GM04504 (cell line): ENCODE data around the gene PDP2.
"Not testable (repeated sequence)": the region's sequence is repeated elsewhere in the genome, so short reads cannot be mapped to it uniquely, and the experiment has no call there.

Experiments
- DNase-seq: peaks from one replicate; pipeline ENCODE4 v3.0.0-alpha.2; 2012; ENCODE audit warnings: low read depth

PDP2 gene

DNA sequence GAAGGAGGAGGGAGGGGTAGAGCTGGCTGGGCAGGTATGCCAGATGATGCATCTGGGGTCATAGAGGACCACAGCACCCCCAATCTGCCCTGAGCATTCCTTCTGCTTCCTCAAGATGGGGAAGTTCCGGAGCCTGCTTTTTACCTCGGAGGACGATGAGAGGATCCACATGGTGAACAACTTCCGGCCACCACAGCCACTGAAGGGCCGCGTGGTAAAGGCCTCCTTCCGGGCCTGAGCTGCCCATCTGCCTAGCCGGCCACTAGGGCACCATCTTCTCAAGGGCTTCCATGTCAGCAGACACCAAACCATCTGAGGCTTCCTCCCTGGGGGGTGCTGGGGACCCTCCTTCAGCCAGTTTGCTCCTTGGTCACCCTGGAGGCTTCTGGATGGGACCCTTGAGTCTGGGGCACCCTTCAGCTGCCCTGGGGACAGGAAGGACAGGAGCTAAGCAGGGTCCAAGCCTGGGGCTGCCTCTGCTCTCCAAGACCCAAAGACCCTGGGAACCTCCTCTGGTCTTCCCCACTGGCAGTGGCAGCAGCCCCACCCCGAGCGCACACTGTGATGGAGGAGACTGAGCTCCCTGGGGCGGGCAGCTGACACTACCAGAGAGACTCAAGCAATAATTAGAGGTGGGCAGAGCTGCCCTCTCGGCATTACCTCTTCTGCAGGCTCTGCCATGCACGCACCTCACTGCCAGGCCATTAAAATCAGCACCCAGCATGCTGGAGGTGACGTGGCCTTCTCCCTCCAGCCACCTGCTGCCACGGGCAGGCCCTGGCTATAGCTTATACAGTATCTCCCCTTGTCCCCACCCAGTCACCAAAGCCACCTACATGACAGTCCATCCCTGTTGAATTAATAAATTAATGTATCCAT, 26.8 kb upstream of the PDP2 start:
- no peak for DNase-seq

DNA sequence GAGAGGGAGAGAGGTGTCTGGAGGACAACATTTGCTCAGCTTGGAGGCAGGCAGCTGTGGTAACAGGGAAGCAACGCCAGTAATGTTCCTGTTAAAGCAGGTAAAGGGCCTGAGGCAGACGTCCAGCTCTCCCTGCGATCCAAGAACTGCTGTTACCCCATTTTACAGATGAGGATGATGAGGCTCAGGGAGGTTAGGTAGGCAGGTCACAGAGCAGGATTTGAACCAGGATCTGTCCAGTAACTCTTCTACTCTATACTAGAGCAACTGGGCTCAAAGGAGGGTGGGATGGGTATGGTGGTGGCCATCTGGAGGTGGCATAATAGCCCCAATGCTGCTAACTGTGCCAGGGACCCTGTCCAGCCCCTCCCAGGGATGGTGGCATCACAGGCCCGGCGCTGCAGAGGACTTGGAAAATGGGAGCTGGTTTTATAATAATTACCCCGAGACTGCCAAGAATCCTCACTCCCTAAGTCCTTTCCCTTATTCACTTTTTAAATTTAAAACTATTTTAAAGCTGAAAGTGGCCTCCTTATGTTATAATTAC, 24.1 kb upstream of the PDP2 start:
- no peak for DNase-seq

DNA sequence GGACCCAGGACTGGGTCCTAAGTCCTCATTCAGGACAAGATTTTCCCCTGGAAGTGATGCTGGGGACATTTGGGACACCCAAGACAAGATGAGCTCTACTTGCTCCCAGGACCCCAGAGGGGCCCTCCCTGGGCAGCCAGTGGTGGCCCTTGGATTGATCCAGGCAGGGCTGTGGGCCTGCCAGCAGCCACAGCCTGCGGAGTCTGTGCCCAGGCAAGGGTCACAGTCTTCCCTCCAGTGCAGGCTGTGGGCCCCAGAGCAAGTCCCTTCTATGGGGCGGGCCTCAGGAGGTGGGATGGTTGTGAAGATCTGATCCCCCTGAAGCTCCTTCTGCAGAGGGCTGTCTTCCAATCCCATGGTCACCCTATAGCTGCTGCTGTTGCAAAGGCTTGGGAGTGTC, 23.5 kb upstream of the PDP2 start:
- DNase-seq, result no peak

DNA sequence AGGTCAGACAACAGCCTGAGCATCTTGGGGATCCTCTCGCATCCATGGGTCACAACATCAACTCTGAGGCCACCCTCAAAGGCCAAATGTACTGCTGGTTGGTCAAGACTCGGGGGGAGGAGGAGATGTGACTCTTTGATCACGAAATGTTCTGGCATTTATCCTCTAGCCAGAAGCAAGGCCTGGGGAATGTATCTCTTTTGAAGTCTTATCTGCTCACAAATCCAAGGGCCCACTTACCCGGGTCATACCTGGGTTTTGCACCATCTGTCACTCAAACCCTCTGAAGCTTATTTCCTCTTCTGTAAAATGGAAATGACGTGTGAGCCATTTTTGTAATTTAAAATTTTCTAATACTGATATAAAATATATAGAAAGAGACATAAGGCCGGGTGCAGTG, 22.9 kb upstream of the PDP2 start:
- DNase-seq, result no peak

DNA sequence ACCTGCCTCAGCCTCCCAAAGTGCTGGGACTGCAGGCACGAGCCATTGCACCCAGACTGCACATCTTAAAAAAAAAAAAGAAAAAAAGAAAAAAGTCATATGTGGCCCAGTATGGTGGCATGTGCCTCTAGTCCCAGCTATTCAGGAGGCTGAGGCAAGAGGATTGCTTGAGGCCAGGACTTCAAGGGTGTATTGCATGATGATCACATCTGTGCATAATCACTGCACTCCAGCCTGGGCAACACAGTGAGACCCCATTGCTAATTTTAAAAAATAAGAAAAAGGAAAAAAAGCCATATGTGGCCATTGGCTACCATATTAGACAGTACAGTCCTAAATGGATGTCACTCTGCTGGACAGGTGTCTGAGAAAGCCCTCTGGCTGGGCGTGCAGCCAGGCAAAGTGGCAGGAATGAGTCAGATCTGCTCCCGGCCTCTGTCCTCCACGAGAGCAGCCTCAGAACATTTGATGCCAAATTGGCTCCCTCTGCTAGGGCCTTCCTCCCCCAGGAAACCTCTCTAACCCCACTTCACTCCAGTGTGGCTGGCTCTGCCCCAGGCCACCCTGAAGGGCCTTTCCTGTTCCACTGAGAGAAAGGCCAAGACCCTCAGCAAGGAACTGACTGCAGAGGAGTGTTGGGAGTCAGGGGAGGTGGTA, 21.4 kb upstream of the PDP2 start:
- peak; percentile 43 for DNase-seq

DNA sequence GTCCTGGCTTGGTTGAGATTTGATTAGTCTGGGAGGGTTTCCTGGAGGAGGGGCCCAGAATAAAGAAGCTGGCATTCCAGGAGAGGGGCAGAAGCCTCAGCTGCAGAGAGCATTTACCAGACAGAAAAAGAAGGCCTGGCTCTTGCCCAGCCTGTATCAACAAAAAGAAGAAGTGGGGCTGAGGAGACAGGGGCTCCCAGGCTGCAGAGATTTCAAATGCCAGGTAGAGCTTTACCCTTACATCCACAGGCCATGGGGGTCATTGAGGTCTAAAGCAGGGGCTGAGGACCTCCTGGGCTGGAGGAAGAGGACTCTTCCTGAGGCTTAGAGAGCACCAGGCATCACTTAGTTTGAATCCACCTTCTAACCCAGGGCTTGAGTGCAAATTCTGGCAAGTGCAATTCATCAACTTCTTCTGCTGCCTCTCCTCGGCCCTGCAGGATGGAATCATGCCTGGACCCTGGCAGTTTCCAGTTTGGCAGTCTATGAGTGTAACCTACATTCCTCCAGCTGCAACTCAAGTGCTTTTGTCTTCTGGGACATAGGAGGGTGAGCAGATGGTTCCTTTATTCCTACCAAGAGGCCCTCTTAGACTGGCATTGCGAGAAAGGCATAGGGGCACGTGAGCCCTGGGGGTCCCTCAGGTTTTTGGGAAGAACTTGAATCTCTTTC, 20.8 kb upstream of the PDP2 start:
- DNase-seq, result no peak

DNA sequence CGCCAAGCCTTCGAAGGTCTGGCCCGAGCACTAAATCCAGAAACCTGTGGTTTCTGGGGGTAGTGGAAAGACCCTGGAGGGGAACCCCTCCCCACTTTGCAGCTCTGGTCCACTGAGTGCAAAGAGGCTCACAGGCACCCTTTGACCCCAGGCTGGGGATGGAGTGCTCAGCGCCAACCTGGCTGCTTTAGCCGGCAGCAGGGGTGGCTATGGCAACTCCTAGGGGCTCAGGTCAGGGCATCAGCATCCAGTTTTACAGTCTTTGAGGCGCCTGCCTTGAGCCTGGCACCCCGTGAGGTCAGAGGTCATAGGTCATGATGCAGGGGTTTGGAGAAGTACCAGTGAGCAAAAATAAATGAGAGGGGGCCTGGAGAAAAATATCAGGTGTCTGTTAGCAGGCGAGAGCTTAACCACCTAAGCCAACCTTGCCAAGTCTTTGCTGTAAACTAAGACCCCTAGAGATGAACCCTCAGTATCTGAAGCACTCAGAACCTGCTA, 18.2 kb upstream of the PDP2 start:
- no peak for DNase-seq

DNA sequence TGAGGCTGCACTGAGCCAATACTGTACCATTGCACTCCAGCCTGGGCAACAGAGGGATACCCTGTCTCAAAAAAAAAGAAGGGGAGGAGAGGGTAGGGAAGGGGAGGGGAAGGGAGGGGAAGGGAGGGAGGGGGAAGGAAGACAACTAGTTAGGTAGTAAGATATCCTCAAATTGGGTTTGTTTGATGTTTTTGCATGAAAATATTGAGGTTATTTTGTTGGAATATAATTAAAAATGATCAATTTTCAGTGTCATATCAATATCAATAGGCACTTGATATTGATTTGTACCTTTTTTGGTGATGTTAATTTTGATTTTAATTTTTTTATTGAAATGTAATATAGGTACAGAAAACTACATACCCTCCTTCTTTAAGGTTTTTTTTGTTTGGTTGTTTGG, 16.6 kb upstream of the PDP2 start:
- DNase-seq, result no peak

DNA sequence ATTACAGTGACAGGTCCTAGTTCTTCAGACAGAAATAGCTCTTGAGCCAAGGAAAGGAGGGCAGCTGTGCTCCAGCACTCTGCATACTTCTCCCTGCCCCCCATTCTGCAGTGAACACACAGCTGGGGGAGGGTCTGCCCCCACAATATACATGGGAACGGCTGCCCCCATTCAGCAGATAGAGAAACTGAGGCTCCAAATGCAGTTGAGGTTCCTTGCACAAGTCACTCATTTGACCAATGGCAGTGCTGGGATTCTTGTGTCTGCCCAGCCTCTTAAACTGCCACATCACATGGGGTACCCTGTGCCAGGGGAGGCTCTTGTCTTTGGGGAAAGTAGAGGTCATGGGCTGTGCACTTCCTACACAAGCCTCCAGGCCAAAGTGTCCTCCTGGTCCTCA, 10.9 kb upstream of the PDP2 start:
- DNase-seq, result no peak

DNA sequence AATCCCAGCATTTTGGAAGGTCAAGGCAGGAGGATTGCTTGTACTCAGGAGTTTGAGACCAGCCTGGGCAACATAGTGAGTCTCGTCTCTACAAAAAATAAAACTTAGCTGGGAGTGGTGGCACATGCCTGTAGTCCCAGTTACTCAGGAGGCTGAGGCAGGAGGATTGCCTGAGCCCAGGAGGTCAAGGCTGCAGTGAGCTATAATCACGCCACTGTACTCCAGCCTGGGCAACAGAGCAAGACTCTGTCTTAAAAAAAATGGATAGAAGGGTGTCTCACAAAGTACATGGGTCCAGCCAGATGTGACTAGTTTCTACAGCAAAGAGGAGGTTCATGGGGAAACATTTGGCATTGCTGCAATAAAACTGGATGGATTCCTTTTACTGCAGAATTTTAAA, 9.0 kb upstream of the PDP2 start:
- DNase-seq, result not testable (repeated sequence)

DNA sequence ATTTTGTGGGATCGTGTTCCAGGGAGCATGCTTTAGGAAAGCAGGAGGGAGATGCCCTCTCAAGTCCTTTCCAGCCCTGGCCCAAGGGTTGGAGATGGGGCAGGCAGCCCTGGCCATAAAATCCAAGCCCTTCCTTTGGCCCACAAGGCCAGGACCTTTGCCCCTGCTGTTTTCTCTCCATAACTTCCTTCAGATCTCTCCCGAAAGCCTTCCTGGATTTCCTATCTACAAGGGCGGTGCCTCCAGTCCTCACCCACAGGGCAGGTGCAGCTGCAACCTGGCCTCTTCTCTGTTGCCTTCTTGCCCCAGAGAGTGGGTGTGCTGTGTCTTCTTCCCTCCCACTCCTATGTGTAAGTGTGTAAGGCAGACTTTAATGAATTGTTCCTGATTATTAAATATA, 8.5 kb upstream of the PDP2 start:
- no peak for DNase-seq

DNA sequence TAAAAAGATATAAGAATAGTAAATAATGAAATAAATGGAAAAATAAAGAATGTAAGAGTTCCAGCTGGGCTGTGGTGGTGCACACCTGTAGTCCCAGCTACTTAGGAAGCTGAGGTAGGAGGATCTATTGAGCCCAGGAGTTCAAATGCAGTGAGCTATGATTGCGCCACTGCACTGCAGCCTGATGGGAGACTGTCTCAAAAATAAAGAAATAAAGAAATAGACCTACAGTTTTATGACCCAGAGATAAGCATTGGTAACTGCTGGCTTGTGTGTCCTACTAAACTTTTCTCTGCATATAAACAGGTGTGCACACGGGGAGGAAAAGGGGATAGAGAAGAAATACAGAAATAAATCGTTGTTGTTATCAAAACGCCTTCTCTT, 7.8 kb upstream of the PDP2 start:
- no peak for DNase-seq

DNA sequence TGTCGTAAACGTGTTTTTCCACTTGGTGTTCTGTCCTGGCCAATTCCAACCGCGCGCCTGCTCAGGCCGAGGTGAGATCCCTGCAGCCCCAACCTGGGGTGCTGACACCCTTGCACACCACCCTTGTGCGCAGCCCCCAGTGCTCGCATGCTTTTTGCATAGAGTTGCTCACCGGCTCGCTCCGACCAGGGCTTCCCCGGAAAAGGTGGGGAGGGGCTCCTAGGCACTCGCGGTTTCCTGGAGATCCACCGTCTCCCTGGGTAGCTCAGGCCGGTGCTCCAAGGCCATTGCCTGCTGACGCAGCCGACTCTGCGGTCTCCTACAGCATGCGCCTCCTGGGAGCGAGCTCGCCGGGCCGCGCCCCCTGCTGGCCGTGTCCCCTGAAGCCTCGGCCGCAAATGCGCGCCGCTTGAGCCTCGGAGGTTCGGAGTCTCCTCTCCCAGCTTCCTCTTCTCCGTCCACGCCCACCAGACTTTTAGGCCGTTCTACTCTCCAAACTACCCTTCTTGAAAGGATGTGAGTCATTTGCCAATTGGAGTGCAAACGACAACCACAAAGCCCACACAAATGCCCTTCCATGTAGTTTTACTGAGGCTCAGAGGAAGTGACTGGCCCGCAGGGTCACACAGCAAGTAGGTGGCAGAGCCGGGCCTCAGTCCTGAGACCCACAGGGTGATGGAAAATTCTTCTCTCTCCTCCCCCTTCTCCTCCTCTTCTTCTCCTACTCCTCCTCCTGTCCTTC, 7.2 kb upstream of the PDP2 start:
- DNase-seq, result peak; percentile 97

DNA sequence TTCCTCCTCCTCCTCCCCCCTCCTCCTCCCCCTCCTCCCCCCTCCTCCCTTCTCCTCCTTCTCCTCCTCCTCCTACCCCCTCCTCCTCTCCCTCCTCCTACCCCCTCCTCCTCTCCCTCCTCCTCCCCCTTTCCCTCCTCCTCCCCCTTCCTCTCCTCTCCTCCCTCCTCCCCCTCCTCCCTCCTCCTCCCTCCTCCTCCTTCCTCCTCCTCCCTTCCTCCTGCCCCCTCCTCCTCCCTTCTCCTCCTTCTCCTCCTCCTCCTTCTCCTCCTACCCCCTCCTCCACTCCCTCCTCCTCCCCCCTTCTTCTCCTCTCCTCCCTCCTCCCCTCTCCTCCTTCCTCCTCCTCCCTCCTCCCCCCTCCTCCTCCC, 6.6 kb upstream of the PDP2 start:
- DNase-seq, result no peak

DNA sequence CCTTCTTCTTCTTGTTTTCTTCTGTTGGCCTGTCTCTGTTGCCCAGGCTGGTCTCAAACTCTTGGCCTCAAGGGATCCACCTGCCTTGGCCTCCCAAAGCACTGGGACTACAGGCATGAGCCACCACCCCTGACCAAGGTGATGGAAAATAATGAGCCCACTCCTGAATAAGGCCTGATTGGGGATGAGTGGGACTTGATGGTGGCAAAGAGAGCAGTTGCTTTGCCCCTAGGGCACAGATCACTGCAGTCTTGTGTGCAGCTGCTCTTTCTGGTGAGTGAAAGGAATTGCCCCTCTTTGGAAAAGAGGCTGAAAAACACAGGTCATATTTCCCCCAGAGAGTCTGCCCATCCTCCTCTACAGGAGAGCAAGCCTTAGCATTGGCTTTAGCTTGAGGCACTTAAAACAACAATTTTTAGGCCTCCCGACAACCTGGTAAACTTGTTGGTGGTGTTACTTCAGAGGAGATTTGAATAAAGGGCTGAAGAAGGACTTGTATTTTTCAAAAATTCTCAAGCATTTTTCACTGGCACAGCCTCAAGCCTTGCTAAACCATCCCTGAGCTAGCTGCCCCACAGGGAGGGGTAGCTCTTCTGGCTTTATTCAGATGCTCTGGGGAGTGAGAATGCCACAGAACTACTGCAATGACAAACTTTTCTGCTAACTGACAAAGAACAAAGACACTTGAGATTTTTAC, 6.1 kb upstream of the PDP2 start:
- no peak for DNase-seq

DNA sequence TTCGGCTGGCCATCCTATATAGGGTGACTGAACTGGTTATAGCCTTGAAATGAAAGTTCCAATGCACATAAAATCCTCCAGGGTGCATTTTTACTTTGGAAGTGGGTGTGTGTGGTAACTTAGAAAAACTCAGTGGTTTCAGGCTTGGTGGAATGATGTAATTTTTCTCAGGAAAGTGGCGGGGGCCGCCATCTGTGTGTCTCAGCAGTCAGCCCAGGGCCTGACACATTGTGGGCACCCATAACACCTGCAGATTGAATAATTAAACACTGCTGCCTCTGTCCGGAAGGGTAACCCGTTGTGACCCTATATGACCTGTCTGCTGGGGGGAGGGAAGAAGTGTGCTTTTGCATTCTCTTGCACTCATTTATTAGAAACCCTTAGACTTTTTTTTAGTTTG, 2.2 kb upstream of the PDP2 start:
- DNase-seq, result no peak

DNA sequence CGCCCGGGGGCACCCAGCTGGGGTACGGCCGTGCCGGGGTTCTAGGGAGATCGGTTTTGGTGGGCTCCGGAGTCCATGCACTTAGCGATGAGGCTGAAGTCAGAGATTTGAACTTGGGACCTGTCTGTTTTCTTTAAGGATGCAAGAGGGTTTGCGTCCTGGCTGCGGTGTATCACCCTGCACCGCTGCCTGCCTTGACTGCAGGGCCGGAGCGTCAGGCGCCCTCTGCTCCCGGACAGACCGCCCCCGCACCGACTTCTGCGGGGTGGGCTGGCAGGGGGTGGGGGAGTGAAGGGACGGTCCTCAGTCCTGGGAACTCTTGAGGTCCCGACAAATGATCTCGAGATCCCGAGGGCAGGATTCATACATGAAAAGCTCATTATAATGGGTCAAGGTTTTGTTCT, 701 bp downstream of the PDP2 start:
- no peak for DNase-seq

DNA sequence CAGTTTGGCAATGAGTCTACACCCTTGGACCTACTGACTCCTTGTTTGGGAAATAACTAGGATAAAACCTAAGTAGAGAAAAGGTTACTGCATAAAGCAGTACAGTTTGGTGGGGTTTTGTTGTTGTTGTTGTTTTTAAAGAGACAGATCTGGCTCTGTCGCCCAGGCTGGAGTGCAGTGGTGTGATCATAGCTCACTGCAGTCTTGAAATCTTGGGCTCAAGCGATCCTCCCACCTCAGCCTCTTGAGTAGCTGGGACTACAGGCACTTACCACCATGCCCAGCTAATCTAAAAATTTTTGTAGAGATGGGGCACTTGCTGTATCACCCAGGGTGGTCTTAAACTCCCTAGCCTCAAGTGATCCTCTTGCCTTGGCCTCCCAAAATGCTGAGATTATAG, 1.2 kb downstream of the PDP2 start:
- DNase-seq, result no peak

DNA sequence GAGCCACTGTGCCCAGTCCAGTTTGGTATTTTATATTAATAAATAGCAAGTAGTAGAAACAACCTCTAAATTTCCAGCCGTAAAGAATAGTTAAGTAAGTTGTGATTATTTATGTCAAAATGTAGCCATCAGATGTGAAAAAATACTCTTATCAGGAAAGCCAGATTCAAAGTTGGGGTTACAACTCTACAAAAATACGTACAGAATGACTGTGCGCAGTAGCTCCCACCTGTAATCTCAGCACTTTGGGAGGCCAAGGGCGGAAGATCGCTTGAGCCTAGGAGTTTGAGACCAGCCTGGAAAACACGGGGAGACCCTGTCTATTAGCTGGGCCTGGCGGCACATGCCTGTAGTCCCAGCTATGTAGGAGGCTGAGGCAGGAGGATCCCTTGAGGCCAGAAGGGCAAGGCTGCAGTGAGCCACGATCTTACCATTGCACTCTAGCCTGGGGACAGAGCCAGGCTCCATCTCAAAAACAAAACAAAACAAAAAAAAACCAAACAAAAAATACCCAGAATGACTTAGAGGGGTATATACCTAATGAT, 1.7 kb downstream of the PDP2 start:
- DNase-seq, result no peak

DNA sequence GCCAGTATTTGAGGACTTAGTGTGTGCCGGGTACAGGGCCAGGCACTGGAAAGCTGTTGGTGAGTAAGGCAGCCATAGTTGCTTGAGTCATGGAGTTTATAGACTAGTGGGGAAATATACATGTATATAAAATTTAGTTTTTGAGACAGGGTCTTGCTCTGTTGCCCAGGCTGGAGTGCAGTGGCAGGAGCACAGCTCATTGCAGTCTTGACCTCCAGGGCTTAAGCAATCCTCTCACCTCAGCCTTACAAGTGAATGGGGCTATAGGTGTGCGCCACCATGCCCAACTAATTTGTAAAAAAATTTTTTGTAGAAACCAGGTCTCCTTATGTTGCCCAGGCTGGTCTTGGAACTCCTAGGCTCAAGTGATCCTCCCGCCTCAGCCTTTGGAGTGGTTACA, 2.4 kb downstream of the PDP2 start:
- no peak for DNase-seq

DNA sequence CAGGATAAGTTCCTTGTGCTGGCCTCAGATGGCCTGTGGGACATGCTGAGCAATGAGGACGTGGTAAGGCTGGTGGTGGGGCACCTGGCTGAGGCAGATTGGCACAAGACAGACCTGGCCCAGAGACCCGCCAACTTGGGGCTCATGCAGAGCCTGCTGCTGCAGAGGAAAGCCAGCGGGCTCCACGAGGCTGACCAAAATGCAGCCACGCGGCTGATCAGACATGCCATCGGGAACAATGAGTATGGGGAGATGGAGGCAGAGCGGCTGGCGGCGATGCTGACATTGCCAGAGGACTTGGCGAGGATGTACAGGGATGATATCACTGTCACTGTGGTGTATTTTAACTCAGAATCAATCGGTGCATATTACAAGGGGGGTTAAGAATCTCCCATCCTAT, 5.2 kb downstream of the PDP2 start:
- DNase-seq, result no peak
